Cardiac septum (tissue), 1 donor: Measurements from ENCODE around the gene TPCN2. TPM values are rescaled to one million over a fixed set of nuclear protein-coding genes. Genes with fewer than 3 reads are reported as not detected.

ENCODE experiments used
- DNase-seq: peaks from one replicate; pipeline ENCODE4 v3.0.0-alpha.2; 2020; ENCODE audit warnings: low spot score
- intact Hi-C: fragments of 100-400 bp; cut with DNase I; formaldehyde crosslinking; loops from one replicate; pipeline ENCODE4 v1.14.0; 2022
- total RNA-seq: library from RNA; stranded (reverse); fragmentation: NEBNext Ultra II Directional; extraction: Animal tissue kit (Norgen Biotek cat#: 25700); gene quantifications from one replicate; pipeline ENCODE4 v1.2.1, GENCODE V29; 2021
- donor health status: DM: no; HTN: no; CAD: no.

Gene TPCN2
- total RNA-seq, 1 donor from 2014 or later: 12.5 TPM

DNA sequence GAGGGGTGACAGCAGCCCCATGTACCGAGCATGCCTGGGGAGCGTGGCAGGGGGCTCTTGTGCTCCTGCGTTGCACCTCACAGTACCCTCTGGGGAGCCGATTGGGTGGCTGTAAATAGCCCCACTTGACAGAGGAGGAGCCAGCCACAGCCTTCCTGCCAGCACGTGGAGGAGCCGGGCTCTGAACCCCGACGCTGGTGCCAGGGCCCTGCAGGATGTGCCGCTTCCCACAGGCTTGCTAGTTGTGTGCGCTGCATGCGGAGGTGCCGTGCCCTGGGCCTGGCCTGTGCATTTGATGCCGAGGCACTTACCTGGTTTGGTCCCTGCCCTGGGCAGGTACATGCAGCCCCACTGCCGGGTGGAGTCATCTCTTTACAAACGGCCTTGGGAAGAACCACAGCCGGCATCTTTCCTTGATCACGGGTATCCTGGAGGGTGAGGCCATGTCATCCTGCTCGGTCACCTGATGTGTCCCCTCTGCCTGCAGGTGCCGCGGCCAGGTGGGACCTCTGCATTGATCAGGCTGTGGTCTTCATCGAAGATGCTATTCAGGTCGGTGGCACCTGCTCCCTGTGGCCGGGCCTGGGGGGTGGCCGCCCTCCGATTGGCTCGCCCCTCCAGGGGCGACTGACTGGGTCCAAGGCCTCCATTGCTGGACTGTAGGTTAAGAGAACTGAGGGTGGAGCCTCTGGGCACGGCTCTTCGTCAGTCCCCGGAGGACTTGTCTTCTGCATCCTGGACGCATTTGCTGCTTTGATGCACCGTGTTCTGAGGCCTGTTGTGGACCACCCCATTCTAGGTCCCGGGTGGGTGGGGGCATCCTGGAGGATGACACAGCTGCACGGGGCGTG, 5.0 kb downstream of the TPCN2 start:
- DNase-seq: no peak
- intact Hi-C loops: no loop called here

DNA sequence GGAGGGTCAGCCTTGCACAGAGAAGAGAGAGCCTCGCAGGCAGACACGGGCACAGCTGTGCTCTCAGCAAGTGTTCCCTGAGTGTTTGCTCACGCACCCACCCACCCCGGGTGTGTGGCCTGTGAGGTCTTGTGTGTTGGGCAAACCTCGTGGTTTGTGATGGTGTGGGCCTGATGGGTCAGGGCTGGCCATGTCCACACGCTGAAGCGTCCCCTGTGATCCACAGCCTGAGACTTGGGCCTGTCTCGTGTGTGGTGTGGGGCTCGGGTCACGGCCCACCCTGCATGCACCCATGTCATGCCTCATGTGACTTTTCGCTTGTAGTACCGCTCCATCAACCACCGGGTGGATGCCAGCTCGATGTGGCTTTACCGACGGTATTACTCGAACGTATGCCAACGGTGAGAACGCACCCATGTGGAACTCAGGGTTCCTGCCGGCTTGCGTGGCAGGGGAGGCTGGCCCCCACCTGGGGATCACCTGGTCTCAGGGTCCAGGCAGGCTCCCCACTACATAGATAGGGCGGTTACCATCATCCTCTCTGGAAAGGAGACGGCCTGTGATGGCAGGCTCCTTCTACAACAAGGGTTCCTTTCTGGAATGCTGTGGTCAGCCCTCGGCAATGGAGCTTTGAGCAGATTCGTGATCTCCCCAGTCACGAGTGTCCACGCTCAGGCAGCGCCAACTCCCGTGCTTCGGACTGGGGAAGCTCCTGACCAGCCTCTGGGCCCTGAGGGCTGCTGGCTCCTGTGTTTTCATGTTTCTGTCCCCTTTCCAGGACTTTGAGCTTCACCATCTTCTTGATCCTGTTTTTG, 5.9 kb downstream of the TPCN2 start:
- intact Hi-C loops: no loop called here
- DNase-seq: no peak

GRCh38 chr11:69055212-69055586, 6.5 kb downstream of the TPCN2 start:
- DNase-seq: no peak
- intact Hi-C loops: no loop called here

DNA sequence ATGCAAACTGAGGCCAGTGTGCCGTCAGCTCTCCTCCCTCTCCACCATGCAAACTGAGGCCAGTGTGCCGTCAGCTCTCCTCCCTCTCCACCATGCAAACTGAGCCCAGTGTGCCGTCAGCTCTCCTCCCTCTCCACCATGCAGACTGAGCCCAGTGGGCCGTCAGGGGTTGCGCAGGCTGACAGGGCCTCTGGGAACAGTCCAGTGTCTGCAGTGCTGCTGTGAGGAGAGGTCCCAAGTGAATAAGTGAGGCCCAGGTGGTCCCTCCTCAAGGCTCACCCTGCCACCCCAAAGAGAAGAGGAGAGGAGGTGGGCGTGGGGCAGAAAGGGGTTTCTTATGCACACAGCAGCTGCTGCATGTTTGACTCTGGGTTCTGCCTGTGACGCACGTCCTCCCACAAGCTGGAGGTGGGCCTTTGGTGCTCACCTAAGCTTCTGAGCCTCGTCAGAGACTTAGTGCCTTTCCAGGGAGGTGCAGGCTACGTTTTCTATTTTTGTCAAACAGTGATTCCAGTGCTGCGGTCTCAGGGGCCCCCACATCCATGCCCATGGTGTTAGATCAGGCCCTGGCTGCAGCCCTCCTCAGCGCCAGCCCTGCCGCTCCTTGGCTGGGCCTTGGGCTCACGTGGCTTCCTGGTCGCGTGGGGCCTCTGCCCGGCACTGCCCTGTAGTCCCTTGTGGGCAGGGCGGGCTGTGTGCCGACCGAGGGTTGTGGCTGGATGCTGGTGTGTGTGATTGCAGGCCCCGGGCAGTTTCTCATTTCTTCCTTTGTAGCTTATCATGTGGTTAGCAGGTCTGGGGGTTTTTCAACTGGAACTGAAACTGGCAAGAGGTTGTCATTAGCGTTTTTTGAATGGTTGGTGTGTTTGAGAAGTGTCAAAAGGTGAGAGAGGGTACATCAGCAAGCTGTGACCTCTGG, 7.1 kb downstream of the TPCN2 start:
- intact Hi-C loops: no loop called here
- no peak for DNase-seq

DNA sequence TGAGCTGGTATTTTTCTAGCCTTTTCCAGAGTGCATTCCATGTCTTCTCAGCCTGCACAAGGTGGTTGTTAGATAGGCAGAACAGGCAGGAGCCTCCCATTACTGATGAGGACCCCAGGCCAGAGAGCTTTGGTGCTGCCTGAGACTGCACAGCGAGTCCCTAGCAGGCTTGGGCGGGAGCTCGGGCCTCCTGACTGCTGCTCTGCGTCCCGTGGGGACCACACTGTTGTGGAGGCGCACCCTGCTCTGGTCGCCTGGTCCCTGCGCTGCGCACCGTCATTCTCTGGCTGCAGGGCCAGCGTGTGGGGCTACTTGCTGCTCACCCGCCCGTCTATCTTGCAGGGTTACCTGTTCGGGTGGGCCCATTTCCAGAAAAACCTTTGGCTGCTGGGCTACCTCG, 8.5 kb downstream of the TPCN2 start:
- no peak for DNase-seq
- intact Hi-C loops: no loop called here

- intact Hi-C loops: no loop called here
- DNase-seq: no peak
Measured at GRCh38 chr11:69057801-69058200, 9.1 kb downstream of the TPCN2 start.

GRCh38 chr11:69058511-69059270, 10.0 kb downstream of the TPCN2 start:
- no peak for DNase-seq
- intact Hi-C loops: no loop called here

DNA sequence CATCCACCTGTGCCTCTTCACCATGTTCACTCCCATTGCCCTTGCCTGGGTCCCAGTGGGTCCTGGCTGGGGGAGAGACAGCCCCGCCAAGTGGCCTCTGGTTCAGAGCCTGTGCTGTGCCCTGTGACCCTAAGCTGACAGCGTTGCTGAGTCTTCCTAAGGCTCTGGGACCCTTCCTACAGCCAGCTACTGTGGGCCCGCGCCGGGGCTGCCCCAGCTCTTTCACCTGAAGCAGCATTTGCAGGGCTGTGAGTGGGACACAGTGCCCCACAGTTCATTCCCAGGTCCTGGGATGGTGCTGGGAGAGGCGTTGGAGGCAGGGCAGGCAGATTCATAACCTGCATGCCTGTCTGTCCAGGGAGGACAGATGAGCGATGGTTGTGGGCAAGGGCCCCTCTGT, 10.7 kb downstream of the TPCN2 start:
- intact Hi-C loops: no loop called here
- DNase-seq: no peak

GRCh38 chr11:69059985-69060384, 11.3 kb downstream of the TPCN2 start:
- intact Hi-C loops: no loop called here
- DNase-seq: no peak

- DNase-seq: no peak
- intact Hi-C loops: no loop called here
Measured at GRCh38 chr11:69060806-69061712, 12.3 kb downstream of the TPCN2 start.

- DNase-seq: no peak
- intact Hi-C loops: no loop called here
Measured at GRCh38 chr11:69061713-69062053, 13.0 kb downstream of the TPCN2 start.

DNA sequence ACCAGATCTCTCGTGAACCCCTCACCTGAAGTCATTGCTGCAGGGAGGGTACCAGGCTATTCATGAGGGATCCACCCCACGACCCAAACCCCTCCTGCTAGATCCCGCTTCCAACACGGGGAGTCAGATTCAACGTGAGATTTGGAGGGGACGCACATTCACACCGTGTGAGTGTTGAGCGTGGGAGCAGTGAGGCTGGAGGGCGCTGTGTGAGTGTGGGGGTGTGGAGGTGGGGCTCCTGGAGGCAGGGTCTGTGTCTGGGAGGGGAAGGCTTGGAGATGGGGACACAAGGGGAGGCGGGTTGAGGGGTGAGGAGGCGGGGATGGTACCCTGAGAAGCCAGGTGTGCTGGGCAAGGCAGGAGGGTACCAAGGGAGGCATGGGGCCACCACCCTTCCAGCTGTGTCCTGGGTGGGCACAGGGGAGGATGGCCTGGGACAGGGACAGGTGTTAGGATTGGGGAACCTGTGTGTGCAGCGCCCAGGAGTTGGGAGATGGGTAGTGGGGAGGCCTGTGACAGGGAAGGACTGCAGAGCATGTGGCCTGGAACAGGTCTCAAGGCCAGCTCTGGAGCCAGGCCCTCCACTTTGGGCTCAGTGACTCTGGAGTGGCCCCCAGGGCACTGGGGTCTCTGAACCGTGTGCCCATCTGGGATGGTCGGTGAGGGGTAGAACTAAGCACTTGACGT, 13.6 kb downstream of the TPCN2 start:
- DNase-seq: no peak
- intact Hi-C loops: no loop called here

GRCh38 chr11:69062873-69063651, 14.3 kb downstream of the TPCN2 start:
- intact Hi-C loops: no loop called here
- no peak for DNase-seq

DNA sequence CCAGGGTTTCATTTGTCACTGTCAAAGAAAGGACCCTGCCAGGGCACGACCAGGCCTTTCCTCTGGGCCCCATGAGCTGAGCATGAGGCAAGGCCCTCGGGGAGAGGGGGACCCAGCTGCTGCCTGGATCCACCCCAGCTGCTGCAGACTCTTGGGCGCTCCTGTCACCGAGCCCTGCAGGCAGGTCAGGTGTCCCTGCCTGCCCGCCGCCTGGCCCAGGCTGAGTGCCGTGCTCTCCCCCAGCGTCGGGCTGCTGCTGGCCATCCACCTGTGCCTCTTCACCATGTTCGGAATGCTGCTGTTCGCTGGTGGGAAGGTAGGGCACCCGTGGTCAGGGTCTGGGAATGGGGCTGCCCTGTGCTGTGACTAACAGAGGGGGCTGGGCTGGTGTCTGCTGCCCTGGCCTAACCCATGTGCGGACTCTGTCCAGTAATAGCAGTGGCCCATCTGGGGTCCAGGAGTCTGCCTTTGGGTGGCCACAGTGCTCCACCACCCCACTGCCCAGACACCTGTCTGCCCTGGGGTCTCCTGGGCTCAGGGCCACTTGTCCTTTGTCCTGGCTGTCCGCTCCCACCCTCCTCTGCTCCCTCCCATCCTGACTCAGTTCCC, 15.0 kb downstream of the TPCN2 start:
- DNase-seq: no peak

DNA sequence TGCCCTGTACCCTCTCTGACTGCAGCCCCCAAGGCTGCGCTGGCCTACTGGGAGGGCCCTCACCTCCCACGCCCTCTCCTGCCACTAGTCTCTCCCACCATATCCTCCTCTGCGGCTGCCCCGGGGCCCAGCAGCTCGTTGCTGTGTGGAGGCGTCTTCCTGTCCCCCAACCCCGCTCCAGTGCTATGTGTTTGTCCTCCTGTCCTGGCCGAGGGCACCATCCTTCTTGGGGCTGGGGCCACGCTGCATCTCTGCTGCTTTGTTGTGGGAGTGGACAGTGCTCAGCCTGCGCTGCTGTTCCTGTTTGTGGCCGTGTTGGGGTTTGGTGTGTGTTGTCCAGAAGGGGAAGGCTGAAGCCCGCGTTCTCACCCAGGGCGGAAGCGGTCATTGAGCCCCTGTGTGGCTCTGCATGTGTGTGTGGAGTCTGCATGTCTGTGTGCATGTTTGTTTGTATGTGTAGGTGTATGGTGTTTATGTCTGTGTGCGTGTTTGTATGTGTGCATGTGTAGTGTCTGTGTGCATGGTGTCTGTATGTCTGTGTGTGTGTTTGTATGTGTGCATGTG, 15.7 kb downstream of the TPCN2 start:
- intact Hi-C loops: no loop called here
- no peak for DNase-seq

More for the DNA sequence above, 15.0 kb downstream of the TPCN2 start:
- intact Hi-C loops: no loop called here

GRCh38 chr11:69065147-69065710, 16.5 kb downstream of the TPCN2 start:
- intact Hi-C loops: no loop called here
- no peak for DNase-seq
